Lung (tissue), 12 donors: ENCODE measurements around the gene PHLDA1. TPM values are rescaled to one million over a fixed set of nuclear protein-coding genes. Genes with fewer than 3 reads are reported as not detected.
A peak's percentile ranks its signal among the peaks of the same experiment; 100 is the strongest.

ENCODE experiments used
- ATAC-seq: fragments of 200-7000 bp; cut with Tn5 transposase; one replicate; pipeline ENCODE4 v1.9.1; 2020; ENCODE audit warnings: moderate number of reproducible peaks; ENCODE audit not compliant: insufficient read depth, low FRiP score
- DNase-seq, 3 donors: peaks; one replicate each; pipeline ENCODE4 v3.0.0-alpha.2; 2013 to 2017
- H3K27ac ChIP-seq, 2 donors: one replicate each; pipeline ENCODE4 v1.5.1; 2013; ENCODE audit warnings: mild to moderate bottlenecking in 2 of 2, moderate library complexity in 2 of 2, control low read depth in 1 of 2, inconsistent platforms in 1 of 2, low read depth in 1 of 2, low read length in 1 of 2
- H3K27me3 ChIP-seq, 3 donors: one replicate each; pipeline ENCODE4 v1.5.1; 2013; ENCODE audit warnings: low read length in 2 of 3; ENCODE audit not compliant: control insufficient read depth in 3 of 3, insufficient read depth in 3 of 3
- H3K36me3 ChIP-seq, 4 donors: one replicate each; pipeline ENCODE4 v1.5.1; 2013; ENCODE audit warnings: low read length in 4 of 4, mild to moderate bottlenecking in 1 of 4, moderate library complexity in 1 of 4; ENCODE audit not compliant: control insufficient read depth in 4 of 4, insufficient read depth in 4 of 4
- H3K4me1 ChIP-seq, 5 donors: one replicate each; pipeline ENCODE4 v1.5.1; 2013; ENCODE audit warnings: low read length in 5 of 5, mild to moderate bottlenecking in 2 of 5, moderate library complexity in 1 of 5; ENCODE audit not compliant: control insufficient read depth in 5 of 5, insufficient read depth in 5 of 5
- H3K4me3 ChIP-seq: one replicate; pipeline ENCODE4 v1.5.1; 2013; ENCODE audit warnings: mild to moderate bottlenecking, control low read depth, moderate library complexity
- H3K9ac ChIP-seq, 2 donors: one replicate each; pipeline ENCODE4 v1.5.1; 2013; ENCODE audit warnings: low read length in 2 of 2, control low read depth in 1 of 2; ENCODE audit not compliant: insufficient read depth in 1 of 2
- H3K9me3 ChIP-seq, 4 donors: one replicate each; pipeline ENCODE4 v1.5.1; 2013; ENCODE audit warnings: low read length in 3 of 4, mild to moderate bottlenecking in 1 of 4, moderate library complexity in 1 of 4; ENCODE audit not compliant: control insufficient read depth in 4 of 4, insufficient read depth in 3 of 4
- CTCF ChIP-seq: IDR thresholded peaks from 2 replicates; pipeline ENCODE4 v1.5.1; 2012; ENCODE audit warnings: mild to moderate bottlenecking; ENCODE audit errors: control extremely low read depth, extremely low read depth
- WGBS, 2 donors: extraction: QIAGEN DNeasy Blood & Tissue Kit; methylation state at CpG; one replicate each; pipeline ENCODE4 v1.1.7; 2013; 5-methylcytosine and 5-hydroxymethylcytosine counted together
- polyA plus RNA-seq, 2 donors: library from polyadenylated mRNA; stranded (reverse); fragments of 200-250 nt; gene quantifications; one replicate each; pipeline ENCODE4 v1.2.1, GENCODE V29; 2013
- total RNA-seq, 2 donors: library from RNA; depleted of rRNA in 1 of 2; stranded (reverse); fragments of >200 nt in 1 of 2; gene quantifications; one replicate each; pipeline ENCODE4 v1.2.1, GENCODE V29; 2014 to 2021
- donor health status: control.
- donor health status: control.
- donor health status: Bipolar disorder and iron deficiency.
- donor health status: healthy.
- donor health status: DM: yes; HTN: yes; CAD: no.

The PHLDA1 gene
- total and polyA plus RNA-seq, 4 donors, result 6.5 to 22.1 (median 17.2) TPM

- Histone ChIP-seq H3K4me3 (peak overlapping the region; percentile 68), H3K36me3 (peaks cover 0 to 36% (median 7%) of the 10 kb centered on the region in 4 donors), H3K9ac (peak overlapping the region; percentile 82 to 98), H3K4me1 (peaks cover 2 to 40% (median 13%) of the 10 kb centered on the region in 5 donors), H3K9me3 (no peaks in the 10 kb centered on the region), H3K27ac (peak overlapping the region; percentile 97 to 99), H3K27me3 (no peaks in the 10 kb centered on the region)
- WGBS, 2 donors, result 6 to 10% methylated on average over 58 of the region's 58 CpGs
- peak; percentile 29 for ATAC-seq
- peak; percentile 68 to 83 (median 83) for DNase-seq
- no peak for TF ChIP-seq CTCF
These were observed 736 bp upstream of the PHLDA1 start for GRCh38 chr12:76032043-76032981.

- H3K9ac ChIP-seq, result peak overlapping the region; percentile 70 to 99
- H3K27ac ChIP-seq, result peak overlapping the region; percentile 94 to 97
- H3K4me3 ChIP-seq, result peak overlapping the region; percentile 83
- DNase-seq (no peak), ATAC-seq (no peak)
- TF ChIP-seq CTCF, result no peak
- H3K9me3 ChIP-seq, result no peaks in the 10 kb centered on the region
- no peaks in the 10 kb centered on the region for H3K27me3 ChIP-seq
- H3K36me3 ChIP-seq, result peaks cover 0 to 44% (median 7%) of the 10 kb centered on the region in 4 donors
- H3K4me1 ChIP-seq, result peaks cover 2 to 51% (median 22%) of the 10 kb centered on the region in 5 donors
- WGBS, 2 donors, result 0% methylated on average over 26 of the region's 26 CpGs
These were observed 529 bp downstream of the PHLDA1 start for GRCh38 chr12:76031081-76031413.

- Histone ChIP-seq H3K4me1 (peaks cover 2 to 50% (median 22%) of the 10 kb centered on the region in 5 donors), H3K9me3 (no peaks in the 10 kb centered on the region), H3K36me3 (peaks cover 0 to 44% (median 7%) of the 10 kb centered on the region in 4 donors), H3K27ac (peak overlapping the region; percentile 94 to 97), H3K27me3 (no peaks in the 10 kb centered on the region), H3K9ac (peak overlapping the region; percentile 70 to 99), H3K4me3 (peak overlapping the region; percentile 83)
- WGBS, 2 donors, result 1% methylated on average over 37 to 40 of the region's 40 CpGs
- TF ChIP-seq CTCF, result no peak
- peak; percentile 1 for ATAC-seq
- peak in 2 of 3 donors; percentile 40 to 52 for DNase-seq
These were observed 1.1 kb downstream of the PHLDA1 start for GRCh38 chr12:76030341-76031080.
